H1 (cell line): ENCODE results near the gene CNNM1. TPM values are rescaled to one million over a fixed set of nuclear protein-coding genes. Genes with fewer than 3 reads are reported as not detected.

Experiments
- CTCF ChIA-PET: fragments of 300-600 bp; sonication (Branson Sonifier 250); formaldehyde crosslinking; loops from one replicate; lab custom pipeline; 2021; ENCODE audit not compliant: partially characterized antibody; lab: Charles Lee
- POLR2A ChIA-PET: fragments of 300-600 bp; sonication (Branson Sonifier 250); formaldehyde crosslinking; loops from one replicate; lab custom pipeline; 2021; ENCODE audit warnings: inconsistent platforms; ENCODE audit not compliant: partially characterized antibody; lab: Charles Lee
- DNase-seq, 2 experiments: peaks; one replicate each; pipeline versions ENCODE4 v3.0.0 to v3.0.0-alpha.2; 2010 to 2022; ENCODE audit warnings: low spot score in 2 of 2, low read depth in 1 of 2, mixed read lengths in 1 of 2
- FAIRE-seq: peaks from 2 replicates; lab custom pipeline; 2011; peaks lifted over from hg19 to GRCh38; lab: Jason Lieb, UNC
- H2AFZ ChIP-seq: 2 replicates; pipeline ENCODE4 v1.8.1; 2012; ENCODE audit warnings: low read length, inconsistent platforms
- H2AK5ac ChIP-seq: 2 replicates; pipeline ENCODE4 v1.6.1; 2013; ENCODE audit warnings: low read depth, low read length
- H2BK120ac ChIP-seq: replicated peaks from 2 replicates; pipeline ENCODE3; 2013; ENCODE audit warnings: low read depth, low read length, inconsistent platforms
- H2BK12ac ChIP-seq: 2 replicates; pipeline ENCODE4 v1.6.1; 2013; ENCODE audit warnings: low read depth, low read length
- H2BK15ac ChIP-seq: 2 replicates; pipeline ENCODE4 v1.6.1; 2013; ENCODE audit warnings: low read length
- H2BK20ac ChIP-seq: 2 replicates; pipeline ENCODE4 v1.6.1; 2013; ENCODE audit warnings: low read length
- H2BK5ac ChIP-seq: 2 replicates; pipeline ENCODE4 v1.6.1; 2013; ENCODE audit warnings: low read depth, low read length
- H3K14ac ChIP-seq: 2 replicates; pipeline ENCODE4 v1.6.1; 2013; ENCODE audit warnings: inconsistent platforms; ENCODE audit not compliant: insufficient read length
- H3K18ac ChIP-seq: 2 replicates; pipeline ENCODE4 v1.6.1; 2013; ENCODE audit warnings: low read length; ENCODE audit errors: extremely low read depth
- H3K23ac ChIP-seq: 2 replicates; pipeline ENCODE4 v1.6.1; 2013; ENCODE audit warnings: inconsistent platforms; ENCODE audit not compliant: insufficient read length
- H3K23me2 ChIP-seq: 2 replicates; pipeline ENCODE4 v1.6.1; 2013; ENCODE audit warnings: low read depth, low read length
- H3K27ac ChIP-seq: 2 replicates; pipeline ENCODE4 v1.6.1; 2011; ENCODE audit warnings: low read depth, low read length, inconsistent platforms
- H3K27me3 ChIP-seq, 4 experiments: replicated peaks in 1 of 4; 1 replicate in 1 of 4; 2 replicates in 3 of 4; pipeline versions ENCODE4 v1.6.1 to v1.8.1; 2011 to 2013; ENCODE audit warnings: low read length in 3 of 4, mild to moderate bottlenecking in 3 of 4, inconsistent platforms in 2 of 4, mixed read lengths in 2 of 4, moderate library complexity in 1 of 4; ENCODE audit not compliant: control insufficient read depth in 3 of 4, insufficient read depth in 3 of 4; ENCODE audit errors: extremely low read depth in 1 of 4
- H3K36me3 ChIP-seq, 4 experiments: 2 replicates each; pipeline versions ENCODE4 v1.6.1 to v1.8.1; 2011 to 2013; ENCODE audit warnings: mild to moderate bottlenecking in 4 of 4, low read length in 3 of 4, moderate library complexity in 2 of 4, control low read depth in 1 of 4, inconsistent platforms in 1 of 4; ENCODE audit not compliant: insufficient read depth in 4 of 4, control insufficient read depth in 2 of 4
- H3K4ac ChIP-seq: replicated peaks from 2 replicates; pipeline ENCODE3; 2013; ENCODE audit warnings: low read length, low read depth, mixed read lengths, inconsistent platforms; ENCODE audit not compliant: insufficient read length
- H3K4me1 ChIP-seq, 4 experiments: replicated peaks in 1 of 4; 1 replicate in 1 of 4; 2 replicates in 3 of 4; pipeline versions ENCODE4 v1.6.1 to v1.8.1; 2011 to 2013; ENCODE audit warnings: low read length in 3 of 4, inconsistent platforms in 2 of 4, mixed read lengths in 1 of 4; ENCODE audit not compliant: insufficient read depth in 4 of 4, control insufficient read depth in 3 of 4
- H3K4me2 ChIP-seq, 2 experiments: 2 replicates each; pipeline versions ENCODE4 v1.6.1 to v1.8.1; 2011 to 2013; ENCODE audit warnings: low read depth in 2 of 2, low read length in 2 of 2, control low read depth in 1 of 2, inconsistent platforms in 1 of 2, mild to moderate bottlenecking in 1 of 2; ENCODE audit not compliant: insufficient read depth in 1 of 2
- H3K4me3 ChIP-seq, 4 experiments: fragments of 200-600, 300-600 bp in 1 of 4; sonication (generic), shearing (Covaris generic), sonication (Bioruptor Twin) in 1 of 4; 2 replicates each; pipeline versions ENCODE4 v1.5.1 to v1.8.1; 2011 to 2016; ENCODE audit warnings: low read length in 4 of 4, low read depth in 3 of 4, control low read depth in 2 of 4, inconsistent platforms in 2 of 4, mild to moderate bottlenecking in 2 of 4, mixed read lengths in 1 of 4, moderate library complexity in 1 of 4; ENCODE audit not compliant: insufficient read depth in 2 of 4; ENCODE audit errors: extremely low read depth in 1 of 4
- H3K56ac ChIP-seq: replicated peaks from 2 replicates; pipeline ENCODE3; 2013; ENCODE audit warnings: low read depth, mild to moderate bottlenecking, mixed read lengths, low read length, inconsistent platforms; ENCODE audit not compliant: insufficient read length
- H3K79me1 ChIP-seq: 2 replicates; pipeline ENCODE4 v1.6.1; 2013; ENCODE audit warnings: low read depth, low read length, control low read depth
- H3K79me2 ChIP-seq, 2 experiments: 2 replicates each; pipeline versions ENCODE4 v1.6.1 to v1.8.1; 2012 to 2013; ENCODE audit warnings: low read length in 2 of 2, mild to moderate bottlenecking in 2 of 2, inconsistent platforms in 1 of 2; ENCODE audit not compliant: insufficient read depth in 2 of 2, control insufficient read depth in 1 of 2
- H3K9ac ChIP-seq, 4 experiments: replicated peaks in 1 of 4; 1 replicate in 1 of 4; 2 replicates in 3 of 4; pipeline versions ENCODE4 v1.6.1 to v1.8.1; 2011 to 2013; ENCODE audit warnings: low read depth in 3 of 4, low read length in 3 of 4, control low read depth in 2 of 4, mild to moderate bottlenecking in 2 of 4, moderate library complexity in 2 of 4, inconsistent platforms in 1 of 4; ENCODE audit errors: extremely low read depth in 1 of 4
- H3K9me3 ChIP-seq, 2 experiments: 2 replicates each; pipeline versions ENCODE4 v1.6.1 to v1.8.1; 2012 to 2013; ENCODE audit warnings: mild to moderate bottlenecking in 2 of 2, moderate library complexity in 2 of 2, control low read depth in 1 of 2, inconsistent platforms in 1 of 2, low read depth in 1 of 2, low read length in 1 of 2, mixed read lengths in 1 of 2; ENCODE audit not compliant: insufficient read depth in 2 of 2
- H4K20me1 ChIP-seq, 2 experiments: replicated peaks in 1 of 2; 2 replicates each; pipeline versions ENCODE3 to v1.8.1; 2011 to 2013; ENCODE audit warnings: inconsistent platforms in 2 of 2, low read length in 2 of 2, mild to moderate bottlenecking in 1 of 2; ENCODE audit not compliant: insufficient read depth in 2 of 2, control insufficient read depth in 1 of 2
- H4K5ac ChIP-seq: 2 replicates; pipeline ENCODE4 v1.6.1; 2013; ENCODE audit warnings: low read length, low read depth, mixed read lengths, inconsistent platforms; ENCODE audit not compliant: insufficient read length
- H4K8ac ChIP-seq: 2 replicates; pipeline ENCODE4 v1.8.0; 2013; ENCODE audit warnings: mild to moderate bottlenecking, moderate library complexity, low read length, inconsistent platforms; ENCODE audit not compliant: insufficient read depth; ENCODE audit errors: extremely low read depth
- H4K91ac ChIP-seq: replicated peaks from 2 replicates; pipeline ENCODE3; 2013; ENCODE audit warnings: low read length, mixed read lengths, inconsistent platforms; ENCODE audit not compliant: insufficient read length
- CHD2 ChIP-seq: IDR thresholded peaks from 2 replicates; pipeline ENCODE4 v1.6.1; 2012; ENCODE audit warnings: low read length, improper control_type of control experiment
- HDAC2 ChIP-seq, 2 experiments: fragments of 300-600 bp in 1 of 2; sonication (generic) in 1 of 2; IDR thresholded peaks; 2 replicates each; pipeline ENCODE4 v1.6.1; 2011 to 2012; ENCODE audit warnings: low read depth in 2 of 2, low read length in 2 of 2, mild to moderate bottlenecking in 2 of 2, moderate library complexity in 2 of 2, borderline replicate concordance in 1 of 2, inconsistent platforms in 1 of 2
- PHF8 ChIP-seq: fragments of 200-600 bp; sonication (generic); conservative IDR thresholded peaks from 2 replicates; pipeline ENCODE4 v1.7.1; 2012; ENCODE audit warnings: low read depth, mild to moderate bottlenecking, inconsistent platforms, low read length, moderate library complexity
- RNF2 ChIP-seq: fragments of 200-900, 300-1000 bp; sonication (generic); IDR thresholded peaks from 2 replicates; pipeline ENCODE4 v1.7.1; 2016; ENCODE audit warnings: borderline replicate concordance, low read depth, mild to moderate bottlenecking, antibody characterized with exemption, low read length; ENCODE audit not compliant: poor library complexity, severe bottlenecking; ENCODE audit errors: missing control alignments
- TAF1 ChIP-seq: IDR thresholded peaks from 2 replicates; pipeline ENCODE4 v1.6.1; 2011; ENCODE audit warnings: mild to moderate bottlenecking, low read depth, low read length
- WGBS, 2 experiments: shearing (Covaris generic) in 1 of 2; methylation state at CpG; one replicate each; pipeline versions ENCODE4 v1.1.6 to v1.1.7; 2013 to 2015; ENCODE audit warnings: low lambda C conversion rate in 2 of 2, mixed read lengths in 2 of 2, inconsistent platforms in 1 of 2, low coverage in 1 of 2, missing lambda C conversion rate in 1 of 2; ENCODE audit not compliant: insufficient replicate concordance in 2 of 2, insufficient coverage in 1 of 2, insufficient read length in 1 of 2; ENCODE audit errors: extremely low coverage in 1 of 2, missing lambda C conversion rate in 1 of 2; 5-methylcytosine and 5-hydroxymethylcytosine counted together
- long read RNA-seq, 2 experiments: library from RNA in 1 of 2; library from capped mRNA in 1 of 2; stranded (forward); transcript quantifications; one replicate each; pipeline ENCODE4 v2.0.0, GENCODE V29; 2021; ENCODE audit warnings: inconsistent platforms in 1 of 2
- polyA minus RNA-seq, 3 experiments: library from RNA; depleted of rRNA, polyadenylated mRNA; stranded (reverse); fragments of >200 nt; gene quantifications; 1 replicate in 2 of 3; 2 replicates in 1 of 3; pipeline ENCODE4 v1.2.3, GENCODE V29; 2011
- polyA plus RNA-seq, 7 experiments: library from polyadenylated mRNA; depleted of rRNA in 3 of 7; stranded (reverse) in 5 of 7; unstranded in 2 of 7; fragments of >200 nt in 5 of 7; fragments of 200-250 nt in 2 of 7; gene quantifications; 1 replicate in 5 of 7; 2 replicates in 1 of 7; 4 replicates in 1 of 7; pipeline versions ENCODE4 v1.2.1 to v1.2.3, GENCODE V29; 2011 to 2013; ENCODE audit warnings: missing spikeins in 2 of 7, mixed read lengths in 2 of 7
- total RNA-seq: library from RNA; stranded (reverse); fragmentation: NEBNext Ultra II Directional; extraction: Animal tissue kit (Norgen Biotek cat#: 25700); gene quantifications from 2 replicates; pipeline ENCODE4 v1.2.1, GENCODE V29; 2021
- TF ChIP-seq, protein P1 (sequence below): IDR thresholded peaks from 2 replicates; pipeline ENCODE4 v1.6.1; 2012; ENCODE audit warnings: inconsistent platforms
- TF ChIP-seq, protein P2 (sequence below): IDR thresholded peaks from 2 replicates; pipeline ENCODE4 v1.6.1; 2011; ENCODE audit warnings: low read length, improper control_type of control experiment
- TF ChIP-seq, protein P3 (sequence below): IDR thresholded peaks from 2 replicates; pipeline ENCODE4 v1.6.1; 2012; ENCODE audit warnings: inconsistent platforms

The CNNM1 gene
- total RNA-seq: 0.57 and 0.74 TPM in 2 replicates
- 0.75 and 0.92 TPM in 2 replicates for polyA plus RNA-seq (2011; rRNA removed)
- polyA plus RNA-seq (2011; cell fraction: cytosol; rRNA removed): 0.63 TPM
- 1.4 TPM for polyA plus RNA-seq (2011; cell fraction: nucleus; rRNA removed)
- 0.76 to 1.0 TPM (median 0.83 TPM) in 4 replicates for polyA plus RNA-seq (2012, experiment 1 of 2)
- 0.47 TPM for polyA plus RNA-seq (2012, experiment 2 of 2)
- 0.69 TPM for polyA plus RNA-seq (2013, experiment 1 of 2)
- polyA plus RNA-seq (2013, experiment 2 of 2): 0.72 TPM
- polyA minus RNA-seq (2011; rRNA and poly(A)+ RNA removed): 2.6 and 3.1 TPM in 2 replicates
- polyA minus RNA-seq (2011; cell fraction: cytosol; rRNA and poly(A)+ RNA removed): 1.7 TPM
- 1.7 TPM for polyA minus RNA-seq (2011; cell fraction: nucleus; rRNA and poly(A)+ RNA removed)
- long read RNA-seq, experiment 1: 0 reads
- long read RNA-seq, experiment 2: 0 reads

DNA sequence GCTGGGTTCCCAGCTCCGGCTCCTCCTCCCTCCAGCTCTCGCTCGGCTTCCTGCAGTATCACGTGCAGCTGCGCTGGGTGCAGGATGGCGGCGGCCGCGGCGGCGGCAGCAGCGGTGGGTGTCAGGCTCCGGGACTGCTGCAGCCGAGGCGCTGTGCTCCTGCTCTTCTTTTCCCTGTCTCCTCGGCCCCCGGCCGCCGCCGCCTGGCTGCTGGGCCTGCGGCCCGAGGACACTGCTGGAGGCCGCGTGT, at the start of gene CNNM1:
CNNM1 (plus strand) TSS at position 53 of the 250 bp plus-strand sequence; CDS start at position 85, 32 bp downstream.
- Histone ChIP-seq H2BK20ac (0 out of 2 replicates have a peak within 1 kb of the TSS, but pooled peaks have one; percentile 66), H2BK120ac (no peak within 1 kb of the TSS), H3K4me1 (peaks cover 0 to 13% (median 4%) of the 10 kb centered on the region in 4 experiments; a peak in 6 of 7 replicates), H3K4me3 (peak within 1 kb of the TSS; percentile 26 to 68 (median 54)), H3K23me2 (peaks cover 13% of the 10 kb centered on the region; the same call in 1 of the 2 replicates), H4K8ac (peak within 1 kb of the TSS; percentile 85), H3K9me3 (no peaks in the 10 kb centered on the region), H3K4ac (no peak within 1 kb of the TSS), H2AK5ac (no peak within 1 kb of the TSS), H4K20me1 (peaks cover 3 to 4% of the 10 kb centered on the region in 2 experiments), H3K27me3 (peaks cover 22 to 38% (median 34%) of the 10 kb centered on the region in 4 experiments), H3K18ac (peak within 1 kb of the TSS; percentile 71), H3K79me2 (no peaks in the 10 kb centered on the region), H3K27ac (no peak within 1 kb of the TSS), H2BK15ac (peak within 1 kb of the TSS; percentile 88; the same call in 1 of the 2 replicates), H2BK5ac (peak within 1 kb of the TSS; percentile 40; the same call in 1 of the 2 replicates), H3K14ac (no peak within 1 kb of the TSS), H2BK12ac (peak within 1 kb of the TSS; percentile 81; the same call in 1 of the 2 replicates), H3K56ac (no peak within 1 kb of the TSS), H4K91ac (peak within 1 kb of the TSS; percentile 27), H3K79me1 (no peaks in the 10 kb centered on the region), H3K23ac (no peak within 1 kb of the TSS), H2AFZ (peak within 1 kb of the TSS; percentile 98), H3K4me2 (peak within 1 kb of the TSS; percentile 65 to 97), H3K9ac (peak within 1 kb of the TSS in 1 of 4 experiments; percentile 40; a peak in 1 of 7 replicates), H3K36me3 (no peaks in the 10 kb centered on the region), H4K5ac (peak within 1 kb of the TSS; percentile 65)
- 0 out of 2 replicates have a peak, but pooled peaks have one; percentile 43 for TF ChIP-seq TAF1
- TF ChIP-seq PHF8: 0 out of 2 replicates have a peak, but pooled peaks have one; percentile 24
- TF ChIP-seq, protein P1, sequence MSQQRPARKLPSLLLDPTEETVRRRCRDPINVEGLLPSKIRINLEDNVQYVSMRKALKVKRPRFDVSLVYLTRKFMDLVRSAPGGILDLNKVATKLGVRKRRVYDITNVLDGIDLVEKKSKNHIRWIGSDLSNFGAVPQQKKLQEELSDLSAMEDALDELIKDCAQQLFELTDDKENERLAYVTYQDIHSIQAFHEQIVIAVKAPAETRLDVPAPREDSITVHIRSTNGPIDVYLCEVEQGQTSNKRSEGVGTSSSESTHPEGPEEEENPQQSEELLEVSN: peak; percentile 87
- no peak for TF ChIP-seq HDAC2 (IDR thresholded peaks at IDR 0.05; ENCODE audit: borderline replicate concordance in 1 of 2, low read depth in 2 of 2, low read length in 2 of 2)
- no peak for TF ChIP-seq CHD2
- TF ChIP-seq RNF2: peak; percentile 13
- TF ChIP-seq, protein P2, sequence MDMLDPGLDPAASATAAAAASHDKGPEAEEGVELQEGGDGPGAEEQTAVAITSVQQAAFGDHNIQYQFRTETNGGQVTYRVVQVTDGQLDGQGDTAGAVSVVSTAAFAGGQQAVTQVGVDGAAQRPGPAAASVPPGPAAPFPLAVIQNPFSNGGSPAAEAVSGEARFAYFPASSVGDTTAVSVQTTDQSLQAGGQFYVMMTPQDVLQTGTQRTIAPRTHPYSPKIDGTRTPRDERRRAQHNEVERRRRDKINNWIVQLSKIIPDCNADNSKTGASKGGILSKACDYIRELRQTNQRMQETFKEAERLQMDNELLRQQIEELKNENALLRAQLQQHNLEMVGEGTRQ: peak; percentile 71
- TF ChIP-seq, protein P3, sequence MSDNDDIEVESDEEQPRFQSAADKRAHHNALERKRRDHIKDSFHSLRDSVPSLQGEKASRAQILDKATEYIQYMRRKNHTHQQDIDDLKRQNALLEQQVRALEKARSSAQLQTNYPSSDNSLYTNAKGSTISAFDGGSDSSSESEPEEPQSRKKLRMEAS: peak; percentile 92
- ChIA-PET POLR2A (interaction anchor here (1.5 kb wide), 1 partner anchor 9 kb away, joined by 3 read pairs; no protein-coding TSS in a partner anchor), CTCF (interaction anchor here (1.9 kb wide), 1 partner anchor 9 kb away, joined by 9 read pairs; no protein-coding TSS in a partner anchor)
- DNase-seq: peak in 1 of 2 experiments; percentile 74
- no peak for FAIRE-seq
- WGBS, 2 experiments: 3% methylated on average over 15 of the region's 24 CpGs; no CpG with 5 or more reads in 1 of the 2 experiments
